Astrocyte (in vitro differentiated cells and primary cell): ENCODE results near the gene PPP1R9A. TPM values are rescaled to one million over a fixed set of nuclear protein-coding genes. Genes with fewer than 3 reads are reported as not detected.

Source experiments
- DNase-seq: peaks from one replicate; pipeline ENCODE4 v3.0.0-alpha.2; 2010; ENCODE audit warnings: low read depth
- FAIRE-seq: peaks from 2 replicates; lab custom pipeline; 2011; peaks lifted over from hg19 to GRCh38; lab: Jason Lieb, UNC
- H2AFZ ChIP-seq: 2 replicates; pipeline ENCODE4 v1.6.0; 2012; ENCODE audit warnings: low read depth, low read length, inconsistent platforms
- H3K27ac ChIP-seq: 2 replicates; pipeline ENCODE4 v1.5.1; 2011; ENCODE audit warnings: low read depth, low read length, inconsistent platforms
- H3K27me3 ChIP-seq: 2 replicates; pipeline ENCODE4 v1.6.0; 2011; ENCODE audit warnings: low read length, inconsistent platforms; ENCODE audit not compliant: insufficient read depth
- H3K36me3 ChIP-seq: 2 replicates; pipeline ENCODE4 v1.5.1; 2011; ENCODE audit warnings: low read length, inconsistent platforms; ENCODE audit not compliant: insufficient read depth
- H3K4me1 ChIP-seq: 2 replicates; pipeline ENCODE4 v1.5.1; 2011; ENCODE audit warnings: low read length, inconsistent platforms; ENCODE audit not compliant: insufficient read depth
- H3K4me2 ChIP-seq: 2 replicates; pipeline ENCODE4 v1.6.0; 2012; ENCODE audit warnings: low read length, inconsistent platforms
- H3K4me3 ChIP-seq: 2 replicates; pipeline ENCODE4 v1.5.1; 2011; ENCODE audit warnings: low read depth, mild to moderate bottlenecking, low read length, inconsistent platforms; ENCODE audit not compliant: insufficient read depth
- H3K79me2 ChIP-seq: 2 replicates; pipeline ENCODE4 v1.6.0; 2012; ENCODE audit warnings: mild to moderate bottlenecking, low read length, inconsistent platforms; ENCODE audit not compliant: insufficient read depth
- H3K9ac ChIP-seq: 2 replicates; pipeline ENCODE4 v1.6.0; 2012; ENCODE audit warnings: mild to moderate bottlenecking, low read length, inconsistent platforms
- H3K9me3 ChIP-seq: 2 replicates; pipeline ENCODE4 v1.5.1; 2012; ENCODE audit warnings: low read depth, mild to moderate bottlenecking, low read length, inconsistent platforms; ENCODE audit not compliant: insufficient read depth
- H4K20me1 ChIP-seq: 2 replicates; pipeline ENCODE4 v1.6.0; 2012; ENCODE audit warnings: low read length, inconsistent platforms; ENCODE audit not compliant: insufficient read depth
- H3K27ac Mint-ChIP-seq: one replicate; pipeline ENCODE4 v1.8.0; 2021; ENCODE audit warnings: mild to moderate bottlenecking, mixed read lengths; ENCODE audit not compliant: unreplicated experiment
- H3K27me3 Mint-ChIP-seq: one replicate; pipeline ENCODE4 v1.8.0; 2021; ENCODE audit warnings: low read depth, mixed read lengths; ENCODE audit not compliant: unreplicated experiment
- H3K36me3 Mint-ChIP-seq: one replicate; pipeline ENCODE4 v1.8.0; 2021; ENCODE audit warnings: low read depth, mixed read lengths; ENCODE audit not compliant: unreplicated experiment
- H3K4me1 Mint-ChIP-seq: one replicate; pipeline ENCODE4 v1.8.0; 2021; ENCODE audit warnings: low read depth, mixed read lengths; ENCODE audit not compliant: unreplicated experiment
- H3K4me3 Mint-ChIP-seq: one replicate; pipeline ENCODE4 v1.8.0; 2021; ENCODE audit warnings: mild to moderate bottlenecking, moderate library complexity, mixed read lengths; ENCODE audit not compliant: unreplicated experiment
- H3K9me3 Mint-ChIP-seq: one replicate; pipeline ENCODE4 v1.8.0; 2021; ENCODE audit warnings: mild to moderate bottlenecking, mixed read lengths; ENCODE audit not compliant: unreplicated experiment
- CTCF ChIP-seq: IDR thresholded peaks from 2 replicates; pipeline ENCODE4 v1.5.1; 2011; ENCODE audit warnings: low read depth, mild to moderate bottlenecking, inconsistent platforms, low read length, moderate library complexity; ENCODE audit not compliant: insufficient read depth
- EZH2 ChIP-seq: IDR thresholded peaks from 2 replicates; pipeline ENCODE4 v1.6.1; 2012; ENCODE audit warnings: mild to moderate bottlenecking, low read length, inconsistent platforms; ENCODE audit not compliant: insufficient read depth
- total RNA-seq: library from RNA; stranded (reverse); gene quantifications from 2 replicates; pipeline ENCODE4 v1.2.1, GENCODE V29; 2021

The PPP1R9A gene
- total RNA-seq, 1 donor from 2014 or later: 7.5 TPM

GRCh38 chr7:94908323-94909178 lies 1.2 kb downstream of the PPP1R9A start:
- H4K20me1 ChIP-seq: no peaks in the 10 kb centered on the region
- H2AFZ ChIP-seq: peak overlapping the region; percentile 93
- DNase-seq (peak; percentile 8), FAIRE-seq (no peak)
- Mint-ChIP-seq H3K9me3 (no peaks in the 10 kb centered on the region), H3K36me3 (no peaks in the 10 kb centered on the region), H3K4me1 (peaks cover 4% of the 10 kb centered on the region), H3K4me3 (peak overlapping the region; percentile 90), H3K27ac (peak overlapping the region; percentile 16), H3K27me3 (no peaks in the 10 kb centered on the region)
- H3K36me3 ChIP-seq: no peaks in the 10 kb centered on the region
- peak overlapping the region; percentile 90 for H3K4me2 ChIP-seq
- TF ChIP-seq EZH2: no peak
- no peak for TF ChIP-seq CTCF
- H3K79me2 ChIP-seq: no peaks in the 10 kb centered on the region
- peaks cover 6% of the 10 kb centered on the region for H3K4me1 ChIP-seq
- H3K4me3 ChIP-seq: peak overlapping the region; percentile 71
- no peak overlapping the region for H3K27ac ChIP-seq
- no peaks in the 10 kb centered on the region for H3K9me3 ChIP-seq
- peak overlapping the region; percentile 69 for H3K9ac ChIP-seq
- H3K27me3 ChIP-seq: no peaks in the 10 kb centered on the region

DNA sequence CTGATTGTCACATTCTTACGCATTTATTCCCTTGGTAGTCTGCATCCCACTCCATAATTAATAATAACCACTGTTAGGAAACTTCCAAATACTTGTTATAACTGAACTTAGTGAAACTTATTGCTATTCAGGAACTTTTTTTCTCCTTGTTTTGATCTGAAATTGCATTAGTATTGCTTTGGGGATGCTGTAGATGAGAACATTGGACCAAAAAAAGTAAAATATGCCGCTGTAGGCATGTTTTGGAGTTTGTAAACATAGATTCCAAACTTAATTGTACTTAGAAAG lies 1.7 kb downstream of the PPP1R9A start:
- Histone ChIP-seq H3K79me2 (no peaks in the 10 kb centered on the region), H3K36me3 (no peaks in the 10 kb centered on the region), H3K4me3 (peak overlapping the region; percentile 71), H4K20me1 (no peaks in the 10 kb centered on the region), H3K4me2 (peak overlapping the region; percentile 90), H3K27me3 (no peaks in the 10 kb centered on the region), H3K9ac (peak overlapping the region; percentile 69), H3K9me3 (no peaks in the 10 kb centered on the region), H3K27ac (no peak overlapping the region), H2AFZ (peak overlapping the region; percentile 38), H3K4me1 (peaks cover 6% of the 10 kb centered on the region)
- no peak overlapping the region for H3K27ac Mint-ChIP-seq
- H3K9me3 Mint-ChIP-seq: no peaks in the 10 kb centered on the region
- H3K27me3 Mint-ChIP-seq: no peaks in the 10 kb centered on the region
- no peak for DNase-seq
- H3K36me3 Mint-ChIP-seq: no peaks in the 10 kb centered on the region
- no peak for FAIRE-seq
- H3K4me1 Mint-ChIP-seq: peaks cover 4% of the 10 kb centered on the region
- H3K4me3 Mint-ChIP-seq: peak overlapping the region; percentile 90
- TF ChIP-seq EZH2 (no peak), CTCF (no peak)

DNA sequence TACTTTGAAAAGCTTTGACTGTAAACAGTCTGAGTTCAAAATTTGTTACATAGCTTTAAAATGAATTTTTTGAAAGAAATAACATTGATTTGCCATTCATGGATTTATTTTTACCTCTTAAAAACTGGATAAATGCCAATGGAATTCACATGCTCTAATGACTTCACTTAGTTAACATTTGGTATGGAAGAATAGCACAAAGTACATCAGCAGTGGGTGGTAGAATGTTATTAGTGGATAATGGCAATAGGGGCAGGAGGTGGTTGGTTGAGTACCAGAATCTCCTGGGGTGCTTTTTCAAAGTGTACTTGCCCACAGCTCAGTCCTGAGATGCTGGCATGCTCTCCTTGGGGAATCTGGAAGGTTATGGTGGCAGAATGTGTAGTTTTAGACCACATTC lies 4.7 kb downstream of the PPP1R9A start:
- TF ChIP-seq EZH2 (no peak), CTCF (no peak)
- Histone ChIP-seq H3K27me3 (no peaks in the 10 kb centered on the region), H3K4me3 (no peak overlapping the region), H2AFZ (no peak overlapping the region), H4K20me1 (no peaks in the 10 kb centered on the region), H3K27ac (no peak overlapping the region), H3K9ac (no peak overlapping the region), H3K9me3 (no peaks in the 10 kb centered on the region), H3K4me2 (no peak overlapping the region), H3K4me1 (peaks cover 6% of the 10 kb centered on the region), H3K79me2 (no peaks in the 10 kb centered on the region), H3K36me3 (no peaks in the 10 kb centered on the region)
- H3K4me3 Mint-ChIP-seq: peak overlapping the region; percentile 21
- peaks cover 4% of the 10 kb centered on the region for H3K4me1 Mint-ChIP-seq
- no peaks in the 10 kb centered on the region for H3K36me3 Mint-ChIP-seq
- DNase-seq (no peak), FAIRE-seq (no peak)
- H3K27ac Mint-ChIP-seq: no peak overlapping the region
- H3K27me3 Mint-ChIP-seq: no peaks in the 10 kb centered on the region
- no peaks in the 10 kb centered on the region for H3K9me3 Mint-ChIP-seq
